Panc1 (cell line): ENCODE measurements around the gene SF3B6.
"Not testable (repeated sequence)": the region's sequence is repeated elsewhere in the genome, so short reads cannot be mapped to it uniquely, and the experiment has no call there.

Source experiments
- POLR2AphosphoS5 ChIP-seq: IDR thresholded peaks from 2 replicates; pipeline ENCODE4 v1.6.1; 2012; ENCODE audit warnings: mild to moderate bottlenecking, low read depth, low read length, moderate library complexity
- SIN3A ChIP-seq: IDR thresholded peaks from 2 replicates; pipeline ENCODE4 v1.6.1; 2012; ENCODE audit warnings: low read depth, mild to moderate bottlenecking, low read length, moderate library complexity, borderline replicate concordance; ENCODE audit not compliant: insufficient read depth
- TF ChIP-seq, protein P1 (sequence below): fragments of 450-650 bp; IDR thresholded peaks from 2 replicates; pipeline ENCODE4 v1.5.1; 2017; ENCODE audit warnings: mild to moderate bottlenecking

DNA sequence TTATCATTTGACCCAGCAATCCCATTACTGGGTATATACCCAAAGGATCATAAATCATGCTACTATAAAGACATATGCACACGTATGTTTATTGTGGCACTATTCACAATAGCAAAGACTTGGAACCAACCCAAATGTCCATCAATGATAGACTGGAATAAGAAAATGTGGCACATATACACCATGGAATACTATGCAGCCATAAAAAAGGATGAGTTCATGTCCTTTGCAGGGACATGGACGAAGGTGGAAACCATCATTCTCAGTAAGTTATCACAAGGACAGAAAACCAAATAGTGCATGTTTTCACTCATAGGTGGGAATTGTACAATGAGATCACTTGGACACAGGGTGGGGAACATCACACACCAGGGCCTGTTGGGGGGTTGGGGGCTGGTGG is 24.6 kb upstream of the SF3B6 start:
- TF ChIP-seq, protein P1, sequence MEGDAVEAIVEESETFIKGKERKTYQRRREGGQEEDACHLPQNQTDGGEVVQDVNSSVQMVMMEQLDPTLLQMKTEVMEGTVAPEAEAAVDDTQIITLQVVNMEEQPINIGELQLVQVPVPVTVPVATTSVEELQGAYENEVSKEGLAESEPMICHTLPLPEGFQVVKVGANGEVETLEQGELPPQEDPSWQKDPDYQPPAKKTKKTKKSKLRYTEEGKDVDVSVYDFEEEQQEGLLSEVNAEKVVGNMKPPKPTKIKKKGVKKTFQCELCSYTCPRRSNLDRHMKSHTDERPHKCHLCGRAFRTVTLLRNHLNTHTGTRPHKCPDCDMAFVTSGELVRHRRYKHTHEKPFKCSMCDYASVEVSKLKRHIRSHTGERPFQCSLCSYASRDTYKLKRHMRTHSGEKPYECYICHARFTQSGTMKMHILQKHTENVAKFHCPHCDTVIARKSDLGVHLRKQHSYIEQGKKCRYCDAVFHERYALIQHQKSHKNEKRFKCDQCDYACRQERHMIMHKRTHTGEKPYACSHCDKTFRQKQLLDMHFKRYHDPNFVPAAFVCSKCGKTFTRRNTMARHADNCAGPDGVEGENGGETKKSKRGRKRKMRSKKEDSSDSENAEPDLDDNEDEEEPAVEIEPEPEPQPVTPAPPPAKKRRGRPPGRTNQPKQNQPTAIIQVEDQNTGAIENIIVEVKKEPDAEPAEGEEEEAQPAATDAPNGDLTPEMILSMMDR: not testable (repeated sequence)
- TF ChIP-seq POLR2AphosphoS5, SIN3A: not testable (repeated sequence)
